NCI-H2081 treated with DMSO at 0.1 percent for 48 hours (cell line): ENCODE data around the gene TBXT.
"Not testable (repeated sequence)": the region's sequence is repeated elsewhere in the genome, so short reads cannot be mapped to it uniquely, and the experiment has no call there.

Experiments
- DNase-seq: peaks from one replicate; lab custom pipeline; 2025; lab: John Stamatoyannopoulos, UW

Gene TBXT

GRCh38 chr6:166169549-166170421 is 2.1 kb upstream of the TBXT start:
- no peak for DNase-seq

DNA sequence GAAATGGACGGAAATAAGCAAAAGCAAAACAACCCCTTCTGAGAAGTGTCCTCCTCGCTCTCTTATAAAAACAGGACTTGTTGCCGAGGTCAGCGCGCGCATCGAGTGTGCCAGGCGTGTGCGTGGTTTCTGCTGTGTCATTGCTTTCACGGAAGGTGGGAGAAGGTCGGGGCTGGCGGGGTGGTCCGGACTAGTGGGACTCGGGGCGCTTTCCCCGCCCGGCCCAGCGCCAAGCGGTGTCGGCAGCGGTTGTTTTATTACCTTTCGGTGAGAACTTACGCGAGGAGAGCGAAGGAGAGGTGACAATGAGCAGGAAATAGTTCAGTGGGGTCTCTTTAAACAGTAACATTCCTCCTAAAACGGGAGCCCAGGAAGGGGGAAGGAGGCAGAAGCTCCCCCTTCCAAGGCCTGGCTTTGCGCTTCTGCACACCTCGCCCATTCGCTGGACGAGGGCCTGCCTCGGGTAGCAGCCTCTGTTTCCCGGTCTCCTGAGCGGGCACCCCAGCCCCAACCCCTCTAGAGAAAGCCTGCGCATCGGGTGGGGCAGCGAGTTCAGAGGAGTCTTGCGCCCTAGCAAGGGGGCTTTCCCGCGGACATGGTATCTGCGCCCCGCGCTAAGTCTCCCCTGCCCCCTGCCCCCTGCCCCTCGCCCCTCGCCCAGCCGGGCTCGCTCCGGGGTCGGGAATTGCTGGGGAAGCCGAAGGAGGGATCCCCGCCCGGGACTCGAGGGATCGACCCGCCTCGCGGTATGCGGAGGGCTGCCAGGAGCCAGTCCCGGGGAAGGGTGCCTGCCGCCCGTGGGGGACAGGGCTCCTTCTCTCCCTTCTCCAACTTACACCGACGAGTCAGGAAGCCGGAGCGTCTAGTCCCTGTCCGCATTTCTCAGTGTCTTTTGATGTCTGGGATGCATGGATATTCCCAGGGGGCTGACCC is 1.2 kb upstream of the TBXT start:
- DNase-seq: no peak

DNA sequence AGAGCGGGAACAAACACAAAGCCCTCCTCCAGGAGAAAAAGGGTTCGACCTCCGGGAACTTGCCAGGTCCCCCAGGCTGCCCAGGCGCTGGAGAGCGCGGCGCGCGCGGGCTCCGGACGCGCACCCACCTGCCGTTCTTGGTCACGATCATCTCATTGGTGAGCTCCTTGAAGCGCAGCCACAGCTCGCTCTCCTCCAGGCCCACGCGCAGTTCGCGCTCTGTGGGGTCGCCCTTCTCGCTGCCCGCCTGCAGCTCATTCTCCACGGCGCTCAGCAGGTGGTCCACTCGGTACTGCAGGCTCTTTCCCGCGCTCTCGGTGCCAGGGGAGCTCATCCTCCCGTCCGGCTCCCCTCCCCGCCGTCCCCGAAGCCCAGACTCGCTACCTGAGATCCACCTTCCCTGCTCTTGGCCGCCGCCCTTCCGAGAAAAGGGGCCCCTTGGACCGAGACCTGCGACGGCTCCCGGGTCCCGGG is 356 bp downstream of the TBXT start:
- DNase-seq: no peak

DNA sequence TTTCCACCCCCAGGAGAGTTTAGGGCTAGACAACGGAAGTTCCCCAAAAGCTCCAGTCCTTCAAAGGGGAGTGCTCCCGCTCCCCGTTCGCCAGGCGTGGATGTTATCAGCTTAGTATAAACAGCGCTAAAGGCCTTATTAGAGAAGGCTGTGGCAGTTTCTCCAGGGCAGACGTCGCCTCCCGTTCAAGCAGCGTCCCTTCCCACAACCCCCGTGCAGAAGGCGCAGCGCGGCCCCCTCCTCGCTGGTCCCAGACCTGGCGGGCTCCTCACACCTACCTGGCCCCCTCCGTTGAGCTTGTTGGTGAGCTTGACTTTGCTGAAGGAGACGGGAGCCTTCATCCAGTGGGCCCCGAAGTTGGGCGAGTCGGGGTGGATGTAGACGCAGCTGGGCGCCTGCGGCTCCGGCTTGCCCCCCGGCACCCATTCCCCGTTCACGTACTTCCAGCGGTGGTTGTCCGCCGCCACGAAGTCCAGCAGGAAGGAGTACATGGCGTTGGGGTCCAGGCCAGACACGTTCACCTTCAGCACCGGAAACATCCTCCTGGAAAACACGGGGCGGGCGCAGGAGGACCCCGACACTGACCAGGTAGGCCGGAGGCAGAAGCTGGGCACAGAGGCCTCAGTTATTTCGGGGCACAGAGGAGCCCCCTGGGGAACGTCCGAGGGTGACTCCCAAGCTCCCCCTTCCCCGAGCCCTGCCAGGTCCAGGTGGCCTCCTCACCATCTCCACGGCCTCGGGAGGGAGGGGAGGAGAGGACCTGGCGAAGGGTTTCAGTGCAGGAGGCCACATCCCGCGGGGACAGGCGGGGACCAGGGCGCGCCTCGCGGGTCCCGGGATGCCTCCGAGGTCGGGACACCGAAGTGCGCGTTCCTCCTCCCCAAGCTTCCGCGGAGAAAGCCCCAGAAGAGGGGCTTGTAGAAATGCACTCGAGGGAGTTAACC is 1.1 kb downstream of the TBXT start:
- no peak for DNase-seq

GRCh38 chr6:166165558-166166313 is 1.9 kb downstream of the TBXT start:
- no peak for DNase-seq

- no peak for DNase-seq
Observed at GRCh38 chr6:166162599-166163342, 4.9 kb downstream of the TBXT start.

- no peak for DNase-seq
Observed at GRCh38 chr6:166157930-166158617, 9.6 kb downstream of the TBXT start.

DNA sequence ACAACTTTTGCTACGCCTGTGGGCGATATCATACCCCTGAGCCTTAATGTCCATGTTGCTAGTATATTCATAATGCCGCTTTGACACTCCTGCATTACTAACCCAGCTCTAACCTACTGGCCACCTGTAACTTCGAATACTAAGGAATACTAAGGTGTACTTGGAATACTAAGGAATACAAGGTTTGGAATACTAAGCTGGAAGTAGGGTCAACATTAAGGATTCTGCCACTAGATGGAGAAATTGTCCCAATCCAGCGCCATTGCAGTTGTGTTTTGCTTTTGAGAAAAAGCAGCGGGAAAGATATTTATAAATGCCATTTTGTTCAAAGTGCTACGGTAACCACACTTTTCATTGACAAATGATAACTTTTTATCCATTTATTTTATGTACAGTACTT is 10.7 kb downstream of the TBXT start:
- no peak for DNase-seq

DNA sequence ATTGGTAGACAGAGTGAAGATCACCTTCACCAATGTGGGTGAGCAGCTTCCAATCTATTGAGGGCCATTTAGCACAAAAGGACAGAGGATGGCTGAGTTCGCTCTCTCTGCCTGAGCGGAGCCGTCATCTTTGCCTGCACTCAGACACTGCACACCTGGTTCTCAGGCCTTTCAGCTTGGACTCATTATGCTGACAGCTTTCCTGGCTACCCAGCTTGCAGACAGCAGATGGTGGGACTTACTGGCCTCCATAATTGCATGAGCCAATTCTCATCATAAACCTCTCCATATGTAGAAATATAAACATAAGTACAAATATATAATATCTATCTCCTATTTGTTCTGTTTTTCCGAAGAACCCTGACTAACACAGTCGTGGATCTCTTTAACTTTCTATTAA is 13.7 kb downstream of the TBXT start:
- DNase-seq: no peak

DNA sequence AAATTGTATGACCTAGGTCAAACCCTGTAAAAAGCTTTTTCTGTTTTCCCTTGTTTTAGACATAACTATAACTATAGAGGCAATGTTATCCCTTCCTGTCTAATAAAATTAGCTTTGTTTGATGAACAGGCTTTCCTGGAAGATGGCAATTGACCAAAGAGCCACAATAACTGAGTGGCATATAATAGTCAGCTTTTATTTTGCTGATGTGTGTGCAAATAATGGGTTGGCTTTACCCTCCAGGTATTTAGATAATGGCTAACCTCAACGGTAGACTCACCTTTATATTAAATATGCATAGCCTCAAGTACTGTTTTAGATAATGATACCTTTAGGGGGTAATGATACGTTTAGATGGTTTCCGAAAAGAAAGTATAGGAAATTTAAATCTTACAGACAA is 15.0 kb downstream of the TBXT start:
- peak; percentile 45 for DNase-seq

GRCh38 chr6:166151798-166152197 is 15.9 kb downstream of the TBXT start:
- DNase-seq: no peak

DNA sequence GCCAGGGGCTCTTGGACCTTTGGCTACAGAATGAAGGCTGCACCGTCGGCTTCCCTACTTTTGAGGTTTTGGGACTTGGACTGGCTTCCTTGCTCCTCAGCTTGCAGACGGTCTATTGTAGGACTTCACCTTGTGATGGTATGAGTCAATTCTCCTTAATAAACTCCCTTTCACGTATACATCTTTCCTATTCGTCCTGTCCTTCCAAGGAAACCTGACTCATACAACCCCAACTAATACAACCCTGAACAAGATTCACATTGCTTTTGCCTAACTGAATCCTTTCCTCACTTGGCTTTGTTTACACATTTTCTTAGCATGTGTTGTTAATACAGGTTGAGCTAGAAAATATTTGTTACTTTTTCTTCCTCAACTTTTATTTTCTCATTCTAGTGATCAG is 21.9 kb downstream of the TBXT start:
- no peak for DNase-seq

DNA sequence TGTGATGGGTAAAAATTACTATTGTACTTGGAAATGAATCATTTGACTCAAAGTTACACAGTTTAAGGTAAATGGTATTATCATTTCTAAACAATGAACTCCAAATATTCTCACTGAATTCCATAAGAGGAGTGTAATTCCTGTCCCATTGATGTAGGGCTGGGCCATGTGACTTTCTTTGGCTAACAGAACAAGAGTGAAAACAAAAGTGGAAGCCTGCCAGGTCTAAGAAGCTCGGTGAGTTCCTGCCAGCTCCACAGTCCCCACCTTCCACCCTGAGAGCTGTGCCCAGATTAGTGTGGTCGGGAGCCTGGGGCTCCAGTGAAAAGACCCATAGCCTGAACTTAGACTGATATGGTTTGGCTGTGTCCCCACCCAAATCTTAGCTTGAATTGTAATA is 24.6 kb downstream of the TBXT start:
- DNase-seq: no peak

DNA sequence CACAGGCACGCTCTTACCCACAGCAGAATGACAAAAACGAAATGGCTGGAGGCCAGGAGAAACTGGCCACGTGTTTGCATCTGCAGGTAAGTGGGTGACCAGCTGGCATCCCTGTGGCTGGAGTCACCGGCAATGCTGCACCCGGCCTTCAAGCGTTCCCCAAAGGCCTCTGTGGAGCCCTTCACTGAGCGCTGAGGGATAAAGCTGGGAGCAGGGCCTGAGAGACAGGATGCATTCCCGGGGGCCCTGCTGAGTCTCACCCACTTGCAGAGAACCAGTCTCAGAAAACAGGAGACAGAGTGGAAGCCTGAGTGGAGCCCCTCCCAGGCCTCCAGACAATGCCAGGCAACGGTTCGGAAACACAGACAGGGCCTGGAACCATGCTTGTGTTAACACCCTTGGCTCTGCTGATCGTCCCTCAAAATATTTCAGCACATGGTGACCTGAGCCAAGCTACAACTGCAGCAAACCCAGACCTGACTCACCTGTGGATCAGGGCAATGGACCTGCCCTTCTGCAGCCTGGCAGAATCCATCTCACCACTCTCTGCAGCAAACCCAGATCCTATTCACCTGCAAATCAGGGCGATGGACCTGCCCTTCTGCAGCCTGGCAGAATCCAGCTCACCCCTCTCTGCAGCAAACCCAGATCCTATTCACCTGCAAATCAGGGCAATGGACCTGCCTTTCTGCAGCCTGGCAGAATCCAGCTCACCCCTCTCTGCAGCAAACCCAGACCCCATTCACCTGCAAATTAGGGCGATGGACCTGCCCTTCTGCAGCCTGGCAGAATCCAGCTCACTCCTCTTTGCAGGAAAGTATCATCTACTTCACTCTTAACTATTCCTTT is 39.8 kb downstream of the TBXT start:
- no peak for DNase-seq

DNA sequence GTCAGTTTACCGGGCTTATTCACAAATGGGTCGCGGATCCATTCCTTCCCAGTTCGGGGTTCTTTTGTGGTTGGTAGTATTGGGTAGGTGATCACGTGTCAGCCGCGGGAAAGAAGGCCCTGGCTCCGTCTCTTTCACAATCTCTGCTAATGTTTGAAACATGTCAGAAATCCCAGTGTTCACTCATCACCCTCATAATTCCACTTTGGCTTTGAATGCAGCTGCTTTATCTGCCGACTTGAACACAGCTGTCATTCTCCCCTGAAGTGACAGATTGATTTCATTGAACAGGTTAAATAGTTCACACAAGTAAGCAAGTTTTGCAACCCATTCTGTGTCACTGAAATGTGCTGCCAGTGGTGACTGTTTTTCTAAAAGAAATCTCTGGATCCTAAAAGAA is 44.5 kb downstream of the TBXT start:
- not testable (repeated sequence) for DNase-seq

- no peak for DNase-seq
Observed at GRCh38 chr6:166121726-166122125, 45.9 kb downstream of the TBXT start.

- DNase-seq: no peak
Observed at GRCh38 chr6:166119116-166119911, 48.3 kb downstream of the TBXT start.

GRCh38 chr6:166115609-166116008 is 52.0 kb downstream of the TBXT start:
- no peak for DNase-seq
